Mucosa of stomach (tissue), 1 donor: ENCODE results near the gene CPN1.
"Not testable (repeated sequence)": the region's sequence is repeated elsewhere in the genome, so short reads cannot be mapped to it uniquely, and the experiment has no call there.

Source experiments
- H3K27me3 ChIP-seq: one replicate; pipeline ENCODE4 v1.7.0; 2013; ENCODE audit warnings: mild to moderate bottlenecking, low read length; ENCODE audit not compliant: control insufficient read depth, insufficient read depth
- H3K36me3 ChIP-seq: one replicate; pipeline ENCODE4 v1.7.0; 2013; ENCODE audit warnings: low read length; ENCODE audit not compliant: control insufficient read depth, insufficient read depth
- H3K4me1 ChIP-seq: one replicate; pipeline ENCODE4 v1.7.0; 2013; ENCODE audit warnings: mild to moderate bottlenecking, low read length; ENCODE audit not compliant: control insufficient read depth, insufficient read depth
- H3K4me3 ChIP-seq: one replicate; pipeline ENCODE4 v1.7.0; 2013; ENCODE audit warnings: low read length
- H3K9ac ChIP-seq: one replicate; pipeline ENCODE4 v1.7.0; 2013; ENCODE audit warnings: mild to moderate bottlenecking, low read length, moderate library complexity
- H3K9me3 ChIP-seq: one replicate; pipeline ENCODE4 v1.7.0; 2013; ENCODE audit warnings: mild to moderate bottlenecking, low read length, moderate library complexity; ENCODE audit not compliant: control insufficient read depth
- donor health status: Pancreatic carcinoma.

Gene CPN1

GRCh38 chr10:100106865-100107264 is 25.2 kb upstream of the CPN1 start:
- Histone ChIP-seq H3K4me1 (no peaks in the 10 kb centered on the region), H3K9ac (no peak overlapping the region), H3K9me3 (no peaks in the 10 kb centered on the region), H3K27me3 (no peaks in the 10 kb centered on the region), H3K36me3 (no peaks in the 10 kb centered on the region), H3K4me3 (no peak overlapping the region)

DNA sequence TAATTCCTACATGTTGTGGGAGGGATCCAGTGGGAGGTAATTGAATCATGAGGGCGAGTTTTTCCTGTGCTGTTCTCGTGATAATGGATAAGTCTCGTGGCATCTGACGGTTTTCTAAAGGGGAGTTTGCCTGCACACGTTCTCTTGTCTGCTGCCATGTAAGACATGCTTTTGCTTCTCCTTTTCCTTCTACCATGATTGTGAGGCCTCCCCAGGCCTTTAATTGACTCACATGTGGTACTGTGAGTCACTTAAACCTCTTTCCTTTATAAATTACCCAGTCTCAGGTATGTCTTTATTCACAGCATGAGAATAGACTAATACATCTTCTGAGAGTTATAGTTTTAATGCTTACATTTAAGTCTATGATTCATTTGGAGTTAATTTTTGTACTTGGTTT is 22.6 kb upstream of the CPN1 start:
- Histone ChIP-seq H3K9ac (no peak overlapping the region), H3K4me1 (no peaks in the 10 kb centered on the region), H3K27me3 (no peaks in the 10 kb centered on the region), H3K9me3 (no peaks in the 10 kb centered on the region), H3K36me3 (no peaks in the 10 kb centered on the region), H3K4me3 (no peak overlapping the region)

DNA sequence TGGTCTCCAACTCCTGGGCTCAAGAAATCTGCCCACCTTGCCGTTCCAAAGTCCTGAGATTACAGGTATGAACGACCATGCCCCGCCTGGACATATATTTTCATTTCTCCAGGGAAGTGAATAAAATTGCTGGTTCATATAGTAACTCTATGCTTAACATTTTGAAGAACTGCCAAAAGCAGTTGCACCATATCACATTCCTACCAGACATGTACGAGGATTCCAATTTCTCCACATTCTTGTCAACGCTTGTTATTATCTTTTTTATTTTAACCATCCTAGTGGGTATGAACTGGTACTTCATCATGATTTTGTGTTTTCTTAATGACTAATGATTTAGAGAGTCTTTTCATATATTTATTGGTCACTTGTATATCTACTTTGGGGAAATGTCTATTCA is 21.9 kb upstream of the CPN1 start:
- H3K9ac ChIP-seq: no peak overlapping the region
- no peaks in the 10 kb centered on the region for H3K9me3 ChIP-seq
- no peaks in the 10 kb centered on the region for H3K27me3 ChIP-seq
- no peaks in the 10 kb centered on the region for H3K36me3 ChIP-seq
- no peak overlapping the region for H3K4me3 ChIP-seq
- no peaks in the 10 kb centered on the region for H3K4me1 ChIP-seq

DNA sequence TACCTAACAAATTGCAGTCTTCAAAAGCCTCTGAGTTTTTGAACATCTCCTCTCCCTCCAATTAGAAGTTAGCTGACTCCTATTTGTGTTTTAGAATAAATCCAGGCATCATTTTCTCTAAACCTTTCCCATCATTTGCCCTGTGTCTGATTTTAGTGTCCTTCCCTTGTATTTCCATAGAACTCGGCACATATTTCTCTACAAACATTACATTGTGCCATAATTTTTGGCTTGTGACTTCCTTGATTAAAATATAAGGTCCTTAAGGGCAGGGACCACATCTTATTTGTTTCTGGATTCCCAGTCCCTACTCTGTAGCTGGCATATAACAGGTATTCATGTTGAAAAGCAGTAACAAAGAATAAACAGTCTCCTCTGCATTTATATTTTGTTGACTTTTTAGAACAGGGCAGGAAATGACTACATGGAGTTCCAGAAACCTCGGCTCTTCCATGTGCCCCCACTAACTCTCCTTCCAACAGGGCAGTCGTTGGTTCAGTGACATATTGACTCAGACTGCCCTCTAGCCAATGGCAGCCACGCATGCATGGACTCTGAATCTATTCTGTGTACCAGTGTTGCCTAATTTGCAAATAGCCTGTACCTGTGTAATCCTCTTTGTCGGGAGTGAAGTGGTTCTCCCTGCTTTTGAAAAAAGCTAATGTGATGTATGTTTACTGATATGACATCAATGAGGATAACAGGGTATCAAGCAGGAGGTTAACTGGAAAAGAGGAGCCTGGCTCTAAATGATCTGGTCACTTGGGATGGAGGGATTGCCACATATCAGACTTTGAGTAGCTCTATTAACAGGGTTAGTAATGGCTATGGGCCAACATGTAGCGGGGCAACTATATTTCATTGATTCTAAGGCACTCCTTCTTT is 19.8 kb upstream of the CPN1 start:
- H3K27me3 ChIP-seq: no peaks in the 10 kb centered on the region
- no peaks in the 10 kb centered on the region for H3K4me1 ChIP-seq
- no peaks in the 10 kb centered on the region for H3K9me3 ChIP-seq
- no peak overlapping the region for H3K4me3 ChIP-seq
- H3K36me3 ChIP-seq: no peaks in the 10 kb centered on the region
- no peak overlapping the region for H3K9ac ChIP-seq

GRCh38 chr10:100100651-100101184 is 19.0 kb upstream of the CPN1 start:
- Histone ChIP-seq H3K4me1 (no peaks in the 10 kb centered on the region), H3K36me3 (no peaks in the 10 kb centered on the region), H3K4me3 (no peak overlapping the region), H3K27me3 (no peaks in the 10 kb centered on the region), H3K9ac (no peak overlapping the region), H3K9me3 (no peaks in the 10 kb centered on the region)

DNA sequence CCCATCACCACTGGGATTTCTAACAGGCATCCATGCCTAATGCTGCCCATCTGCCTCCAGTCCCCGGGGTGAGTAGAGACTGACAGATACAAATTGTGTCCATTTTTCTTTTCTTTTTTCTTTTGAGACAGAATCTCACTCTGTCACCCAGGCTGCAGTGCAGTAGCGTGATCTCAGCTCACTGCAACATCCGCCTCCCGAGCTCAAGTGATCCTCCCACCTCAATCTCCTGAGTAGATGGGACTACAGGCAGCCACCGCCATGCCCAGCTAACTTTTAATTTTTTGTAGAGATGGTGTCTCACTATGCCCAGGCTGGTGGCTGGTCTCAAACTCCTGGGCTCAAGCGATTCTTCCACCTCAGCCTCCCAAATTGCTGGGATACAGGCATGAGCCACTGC is 7.6 kb upstream of the CPN1 start:
- no peak overlapping the region for H3K4me3 ChIP-seq
- no peaks in the 10 kb centered on the region for H3K27me3 ChIP-seq
- H3K9ac ChIP-seq: no peak overlapping the region
- H3K4me1 ChIP-seq: no peaks in the 10 kb centered on the region
- H3K36me3 ChIP-seq: no peaks in the 10 kb centered on the region
- no peaks in the 10 kb centered on the region for H3K9me3 ChIP-seq

DNA sequence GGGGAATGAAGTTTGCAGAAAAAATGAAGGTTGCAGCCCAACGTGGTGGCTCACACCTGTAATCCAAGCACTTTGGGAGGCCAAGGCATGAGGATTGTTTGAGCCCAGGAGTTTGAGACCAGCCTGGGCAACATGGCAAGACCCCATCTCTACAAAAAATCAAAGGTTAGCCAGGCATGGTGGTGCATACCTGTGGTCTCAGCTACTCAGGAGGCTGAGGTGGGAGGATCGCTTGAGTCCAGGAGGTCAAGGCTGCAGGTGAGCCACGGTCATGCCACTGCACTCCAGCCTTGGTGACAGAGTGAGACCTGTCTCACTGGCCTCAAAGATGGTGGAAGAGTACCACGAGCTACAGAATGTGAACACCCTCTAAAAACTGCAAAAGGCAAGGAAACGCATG is 5.0 kb upstream of the CPN1 start:
- not testable (repeated sequence) for H3K27me3 ChIP-seq, H3K9me3 ChIP-seq, H3K9ac ChIP-seq, H3K4me3 ChIP-seq, H3K4me1 ChIP-seq, H3K36me3 ChIP-seq

DNA sequence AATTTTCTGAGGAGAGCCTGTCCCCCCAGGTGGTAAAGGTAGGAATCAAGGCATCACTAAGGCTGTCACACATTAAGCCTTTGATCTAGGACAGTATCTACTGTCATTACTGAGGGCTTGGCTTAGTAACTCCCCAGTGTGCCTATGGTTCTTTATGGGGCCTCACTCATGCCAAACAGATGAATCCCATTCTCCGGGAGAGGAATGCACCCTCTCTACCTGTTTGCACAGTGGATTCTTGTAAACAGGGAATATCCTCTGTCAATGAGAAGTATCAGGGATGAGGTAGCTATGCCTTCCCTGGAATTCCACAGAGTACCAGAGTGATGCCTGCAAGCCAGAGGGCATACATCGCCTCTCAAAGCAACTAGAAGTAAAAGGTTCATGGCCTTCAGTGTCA is 3.9 kb upstream of the CPN1 start:
- H3K4me1 ChIP-seq: no peaks in the 10 kb centered on the region
- H3K4me3 ChIP-seq: no peak overlapping the region
- no peaks in the 10 kb centered on the region for H3K36me3 ChIP-seq
- peaks cover 10% of the 10 kb centered on the region for H3K27me3 ChIP-seq
- H3K9me3 ChIP-seq: no peaks in the 10 kb centered on the region
- no peak overlapping the region for H3K9ac ChIP-seq

- Histone ChIP-seq H3K27me3 (peaks cover 10% of the 10 kb centered on the region), H3K9me3 (no peaks in the 10 kb centered on the region), H3K36me3 (no peaks in the 10 kb centered on the region), H3K4me3 (no peak overlapping the region), H3K4me1 (no peaks in the 10 kb centered on the region), H3K9ac (no peak overlapping the region)
Observed at GRCh38 chr10:100083623-100084022, 2.0 kb upstream of the CPN1 start.

GRCh38 chr10:100082276-100082675 is 607 bp upstream of the CPN1 start:
- H3K4me3 ChIP-seq, H3K9me3 ChIP-seq, H3K36me3 ChIP-seq, H3K4me1 ChIP-seq, H3K9ac ChIP-seq, H3K27me3 ChIP-seq: not testable (repeated sequence)

DNA sequence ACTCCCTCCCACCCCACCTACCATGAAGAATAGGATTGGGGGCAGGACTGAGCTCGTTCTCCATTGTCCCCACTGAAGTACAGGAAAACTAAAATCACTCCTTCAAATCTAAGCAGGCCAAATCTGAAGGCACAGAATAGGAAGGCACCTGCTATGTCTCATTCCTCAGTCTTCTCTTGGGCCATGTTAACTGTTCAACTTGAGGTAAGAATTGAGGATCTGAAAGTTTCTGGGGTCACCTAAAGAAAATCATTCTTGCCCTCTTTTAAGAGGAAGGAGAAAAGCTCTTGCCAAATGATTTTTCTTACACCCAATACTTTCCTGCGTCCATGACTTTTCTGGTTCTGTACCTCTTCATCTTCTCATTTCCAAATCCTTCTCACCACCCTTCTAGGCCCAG is 4.9 kb downstream of the CPN1 start:
- H3K9me3 ChIP-seq: no peaks in the 10 kb centered on the region
- no peaks in the 10 kb centered on the region for H3K36me3 ChIP-seq
- H3K9ac ChIP-seq: no peak overlapping the region
- peaks cover 7% of the 10 kb centered on the region for H3K27me3 ChIP-seq
- no peaks in the 10 kb centered on the region for H3K4me1 ChIP-seq
- no peak overlapping the region for H3K4me3 ChIP-seq

DNA sequence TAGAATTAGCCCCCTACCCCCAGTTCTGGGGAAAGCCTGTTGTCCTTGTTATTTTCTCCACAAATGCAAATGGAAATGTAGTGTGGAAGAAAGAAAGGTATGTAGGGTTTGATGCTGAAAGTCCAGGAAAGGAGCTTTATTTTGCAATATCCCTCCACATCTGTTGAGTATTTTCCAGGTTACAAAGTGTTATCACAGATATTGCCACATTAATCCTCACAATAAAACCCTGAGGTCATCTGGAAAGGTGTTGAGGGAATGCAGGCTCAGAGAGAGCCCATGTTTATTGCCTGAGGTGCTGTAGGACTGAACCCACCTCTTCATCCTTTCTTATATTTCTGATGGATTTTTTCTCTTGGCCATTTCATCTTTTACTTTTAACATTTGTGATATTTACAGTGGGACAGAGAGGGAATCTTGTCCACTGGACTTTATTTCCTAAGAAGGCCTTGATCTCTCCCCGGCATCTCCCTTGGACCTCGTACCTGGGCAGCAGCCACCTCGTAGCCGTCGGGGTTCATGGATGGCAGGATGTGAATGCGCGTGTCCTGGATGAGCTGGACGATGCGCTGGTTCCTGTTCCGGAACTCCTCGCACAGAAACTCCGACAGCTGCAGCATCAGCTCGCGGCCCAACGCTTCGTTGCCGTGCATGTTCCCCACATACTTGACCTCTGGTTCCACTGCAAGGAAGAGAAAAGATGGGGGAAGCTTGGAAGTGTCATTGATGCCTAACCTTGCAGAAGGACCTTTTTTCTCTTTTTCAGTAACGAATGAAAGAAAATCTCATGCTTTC is 6.0 kb downstream of the CPN1 start:
- Histone ChIP-seq H3K9ac (no peak overlapping the region), H3K9me3 (no peaks in the 10 kb centered on the region), H3K4me3 (no peak overlapping the region), H3K36me3 (no peaks in the 10 kb centered on the region), H3K27me3 (no peaks in the 10 kb centered on the region), H3K4me1 (no peaks in the 10 kb centered on the region)
